GM12878 (cell line): ENCODE data around the gene ERLEC1. TPM values are rescaled to one million over a fixed set of nuclear protein-coding genes. Genes with fewer than 3 reads are reported as not detected.

Experiments used
- ATAC-seq: fragments of 200-7000 bp; cut with Tn5 transposase; 3 replicates; pipeline ENCODE4 v1.9.1; 2020; ENCODE audit warnings: mild to moderate bottlenecking, moderate library complexity
- BruUV-seq: library from RNA; stranded (reverse); fragments of 400-500 nt; replicated peaks from 2 replicates; lab custom pipeline; 2021; lab: Mats Ljungman, UMichigan
- CTCF ChIA-PET: fragments of 300-600 bp; sonication (Branson Sonifier 250); formaldehyde crosslinking; extraction: SDS; loops from one replicate; lab custom pipeline; 2021; ENCODE audit warnings: inconsistent platforms; lab: Yijun Ruan, JAX
- POLR2A ChIA-PET: fragments of 350-600 bp; formaldehyde crosslinking; extraction: SDS; loops from one replicate; lab custom pipeline; 2021; ENCODE audit warnings: inconsistent platforms; lab: Charles Lee
- RAD21 ChIA-PET: fragments of 300-600 bp; sonication (Branson Sonifier 250); formaldehyde crosslinking; loops from one replicate; lab custom pipeline; 2023; ENCODE audit warnings: antibody characterized with exemption; ENCODE audit not compliant: unreplicated experiment; lab: Charles Lee
- SMC1A ChIA-PET: fragments of 300-600 bp; sonication (Branson Sonifier 250); formaldehyde crosslinking; loops from one replicate; lab custom pipeline; 2023; ENCODE audit not compliant: unreplicated experiment, uncharacterized antibody; lab: Charles Lee
- DNase-seq: peaks from one replicate; pipeline ENCODE4 v3.0.0-alpha.2; 2011; ENCODE audit warnings: low read depth, low spot score
- FAIRE-seq: peaks from 3 replicates; lab custom pipeline; 2011; peaks lifted over from hg19 to GRCh38; lab: Jason Lieb, UNC
- H2AFZ ChIP-seq: 2 replicates; pipeline ENCODE4 v1.6.0; 2011; ENCODE audit warnings: low read depth, low read length, control low read depth; ENCODE audit not compliant: control insufficient read depth
- H3K27ac ChIP-seq: 2 replicates; pipeline ENCODE4 v1.5.1; 2011; ENCODE audit warnings: control low read depth; ENCODE audit not compliant: control insufficient read depth, insufficient read depth
- H3K27me3 ChIP-seq, 2 experiments: replicated peaks in 1 of 2; 2 replicates each; pipeline versions ENCODE4 v1.6.0 to v1.6.1; 2011; ENCODE audit warnings: low read length in 1 of 2; ENCODE audit not compliant: control insufficient read depth in 2 of 2, insufficient read depth in 2 of 2
- H3K36me3 ChIP-seq, 2 experiments: 2 replicates each; pipeline ENCODE4 v1.5.1; 2011; ENCODE audit warnings: low read length in 1 of 2; ENCODE audit not compliant: control insufficient read depth in 2 of 2, insufficient read depth in 2 of 2
- H3K4me1 ChIP-seq: 2 replicates; pipeline ENCODE4 v1.6.1; 2011; ENCODE audit warnings: mild to moderate bottlenecking, low read length, moderate library complexity, mixed read lengths; ENCODE audit not compliant: control insufficient read depth, insufficient read depth
- H3K4me2 ChIP-seq: 2 replicates; pipeline ENCODE4 v1.6.0; 2011; ENCODE audit warnings: control low read depth; ENCODE audit not compliant: control insufficient read depth, insufficient read depth
- H3K4me3 ChIP-seq: fragments of 200-600 bp; sonication (generic); 2 replicates; pipeline ENCODE4 v1.5.1; 2016
- H3K79me2 ChIP-seq: 2 replicates; pipeline ENCODE4 v1.6.0; 2011; ENCODE audit warnings: low read length; ENCODE audit not compliant: control insufficient read depth, insufficient read depth
- H3K9ac ChIP-seq: 2 replicates; pipeline ENCODE4 v1.8.0; 2011; ENCODE audit warnings: low read length, control low read depth, mixed read lengths; ENCODE audit not compliant: control insufficient read depth, insufficient read depth
- H3K9me3 ChIP-seq: replicated peaks from 3 replicates; pipeline ENCODE4 v1.5.1; 2011; ENCODE audit warnings: mild to moderate bottlenecking, low read length; ENCODE audit not compliant: control insufficient read depth, insufficient read depth
- H4K20me1 ChIP-seq: 2 replicates; pipeline ENCODE4 v1.6.0; 2011; ENCODE audit not compliant: control insufficient read depth, insufficient read depth
- CHD1 ChIP-seq: IDR thresholded peaks from 2 replicates; pipeline ENCODE4 v1.6.1; 2012; ENCODE audit warnings: low read depth, low read length, improper control_type of control experiment
- JUND ChIP-seq: IDR thresholded peaks from 2 replicates; pipeline ENCODE4 v1.6.1; 2012; ENCODE audit warnings: low read depth, mild to moderate bottlenecking, low read length, improper control_type of control experiment, moderate library complexity
- LARP7 ChIP-seq: fragments of 450-650 bp; IDR thresholded peaks from 2 replicates; pipeline ENCODE4 v1.6.1; 2017; ENCODE audit warnings: mild to moderate bottlenecking
- MEF2B ChIP-seq: fragments of 450-650 bp; IDR thresholded peaks from 2 replicates; pipeline ENCODE4 v1.6.1; 2018; ENCODE audit warnings: mild to moderate bottlenecking, moderate library complexity; ENCODE audit not compliant: partially characterized antibody, poor library complexity, severe bottlenecking
- RFX5 ChIP-seq: IDR thresholded peaks from 2 replicates; pipeline ENCODE4 v1.6.1; 2011; ENCODE audit warnings: low read depth, low read length, improper control_type of control experiment
- SMAD5 ChIP-seq: IDR thresholded peaks from 2 replicates; pipeline ENCODE4 v1.6.1; 2016; ENCODE audit warnings: antibody characterized with exemption, low read depth
- SMC3 ChIP-seq: IDR thresholded peaks from 2 replicates; pipeline ENCODE4 v1.6.1; 2011; ENCODE audit warnings: low read length, improper control_type of control experiment, borderline replicate concordance
- ZNF622 ChIP-seq: fragments of 450-650 bp; IDR thresholded peaks from 2 replicates; pipeline ENCODE4 v1.6.1; 2017; ENCODE audit warnings: mild to moderate bottlenecking, inconsistent platforms
- whole genome bisulfite sequencing: methylation state at CpG from one replicate; pipeline ENCODE4 v1.1.6; 2016; ENCODE audit warnings: low lambda C conversion rate; ENCODE audit not compliant: insufficient replicate concordance, insufficient coverage; ENCODE audit errors: missing lambda C conversion rate; 5-methylcytosine and 5-hydroxymethylcytosine counted together
- in situ Hi-C: fragments of 300-500 bp; cut with MboI; formaldehyde crosslinking; loops from 9 replicates; pipeline ENCODE4 v1.14.3; 2018; ENCODE audit warnings: mixed read lengths
- intact Hi-C: fragments of 100-400 bp; cut with micrococcal nuclease; formaldehyde crosslinking; loops from one replicate; pipeline ENCODE4 v1.14.2; 2022; ENCODE audit not compliant: unreplicated experiment
- polyA plus RNA-seq, 11 experiments: library from polyadenylated mRNA; depleted of rRNA in 4 of 11; unstranded in 6 of 11; stranded (reverse) in 5 of 11; fragments of >200 nt; fragmentation: Nextera tagmentation in 4 of 11; fragmentation: Illumina TruSeq in 1 of 11; extraction: Ambion mirVana in 4 of 11; extraction: Trizol in 1 of 11; gene quantifications; 1 replicate in 1 of 11; 2 replicates in 10 of 11; pipeline versions ENCODE4 v1.2.1 to v1.2.3, GENCODE V29; 2011 to 2016; ENCODE audit warnings: inconsistent platforms in 2 of 11, missing spikeins in 2 of 11, low read depth in 1 of 11
- total RNA-seq, 4 experiments: library from RNA; depleted of rRNA in 3 of 4; stranded (reverse); fragments of >200 nt in 3 of 4; fragmentation: Illumina TruSeq in 1 of 4; extraction: Trizol in 1 of 4; gene quantifications; 2 replicates each; pipeline versions ENCODE4 v1.2.1 to v1.2.3, GENCODE V29; 2013 to 2021

Gene ERLEC1
- total and polyA plus RNA-seq, 10 of the 15 experiments (the other 5 are each of a cell fraction or from before 2014, with no cell fraction given), result 14.1 to 52.2 (median 30.0) TPM

DNA sequence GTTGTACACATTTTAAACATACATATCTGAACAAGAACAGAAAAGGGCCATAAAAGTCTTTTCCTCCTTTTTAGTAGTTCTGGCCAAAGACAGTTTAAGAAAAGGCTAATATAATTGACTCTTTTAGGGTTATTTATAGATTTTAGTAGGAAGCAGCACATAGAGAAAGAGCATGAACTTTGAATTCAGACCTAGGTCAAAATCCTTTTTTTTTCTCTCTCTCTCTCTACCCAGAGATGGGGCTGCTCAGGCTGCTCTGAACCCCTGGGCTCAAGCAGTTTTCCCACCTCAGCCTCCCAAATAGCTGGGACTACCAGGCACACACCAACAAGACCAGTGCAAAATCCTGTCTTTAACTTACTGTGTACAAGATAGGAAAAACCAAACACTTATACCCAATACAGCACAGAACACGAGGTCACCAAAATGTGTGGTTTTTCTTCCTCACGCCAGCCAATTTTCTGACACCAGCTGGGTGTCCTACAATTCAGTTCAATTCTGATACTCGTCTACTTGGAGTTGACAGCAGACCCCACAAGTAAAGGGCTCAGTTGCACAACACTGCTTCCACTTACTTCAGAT is 32.1 kb downstream of the ERLEC1 start:
- ChIA-PET RAD21 (interaction anchor here (0.7 kb wide), 1 partner anchor 390 kb away, joined by 5 read pairs; no protein-coding TSS in a partner anchor), SMC1A (interaction anchor here (0.6 kb wide), 1 partner anchor 1199 kb away, joined by 3 read pairs; no protein-coding TSS in a partner anchor), CTCF (no interaction called here), POLR2A (interaction anchor here (0.5 to 0.6 kb wide), 2 partner anchors 120 to 606 kb away, joined by 3 read pairs; no protein-coding TSS in a partner anchor)
- no peaks in the 10 kb centered on the region for H3K9me3 ChIP-seq
- no peak overlapping the region for H2AFZ ChIP-seq
- TF ChIP-seq MEF2B, result no peak
- no peak for TF ChIP-seq SMAD5
- no peak for TF ChIP-seq CHD1
- no peak for TF ChIP-seq RFX5
- TF ChIP-seq SMC3, result no peak
- no peak for TF ChIP-seq LARP7
- TF ChIP-seq JUND, result no peak
- no peak for TF ChIP-seq ZNF622
- H3K36me3 ChIP-seq, result peaks cover 0 to 3% of the 10 kb centered on the region in 2 experiments; a peak in 3 of 4 replicates
- H3K9ac ChIP-seq, result no peak overlapping the region
- H3K4me2 ChIP-seq, result no peak overlapping the region
- intact Hi-C loops, result loop anchor here (5.0 kb wide), 1 partner anchor 397 kb away; no protein-coding TSS in a partner anchor
- H3K27me3 ChIP-seq, result no peaks in the 10 kb centered on the region
- H3K79me2 ChIP-seq, result no peaks in the 10 kb centered on the region
- no peak for DNase-seq
- no peak for FAIRE-seq
- 96% methylated on average over 3 of the region's 3 CpGs for WGBS
- no peak overlapping the region for H3K27ac ChIP-seq
- H3K4me1 ChIP-seq, result no peaks in the 10 kb centered on the region
- in situ Hi-C loops, result no loop called here
- BruUV-seq, result no TSS peak
- H3K4me3 ChIP-seq, result no peak overlapping the region
- no peak for ATAC-seq
- no peaks in the 10 kb centered on the region for H4K20me1 ChIP-seq
